Lung (tissue), 12 donors: ENCODE results near the gene TUBGCP2. TPM values are rescaled to one million over a fixed set of nuclear protein-coding genes. Genes with fewer than 3 reads are reported as not detected.

Source experiments
- ATAC-seq: fragments of 200-7000 bp; cut with Tn5 transposase; one replicate; pipeline ENCODE4 v1.9.1; 2020; ENCODE audit warnings: moderate number of reproducible peaks; ENCODE audit not compliant: insufficient read depth, low FRiP score
- DNase-seq, 3 donors: peaks; one replicate each; pipeline ENCODE4 v3.0.0-alpha.2; 2013 to 2017
- H3K27ac ChIP-seq, 2 donors: one replicate each; pipeline ENCODE4 v1.5.1; 2013; ENCODE audit warnings: mild to moderate bottlenecking in 2 of 2, moderate library complexity in 2 of 2, control low read depth in 1 of 2, inconsistent platforms in 1 of 2, low read depth in 1 of 2, low read length in 1 of 2
- H3K27me3 ChIP-seq, 3 donors: one replicate each; pipeline ENCODE4 v1.5.1; 2013; ENCODE audit warnings: low read length in 2 of 3; ENCODE audit not compliant: control insufficient read depth in 3 of 3, insufficient read depth in 3 of 3
- H3K36me3 ChIP-seq, 4 donors: one replicate each; pipeline ENCODE4 v1.5.1; 2013; ENCODE audit warnings: low read length in 4 of 4, mild to moderate bottlenecking in 1 of 4, moderate library complexity in 1 of 4; ENCODE audit not compliant: control insufficient read depth in 4 of 4, insufficient read depth in 4 of 4
- H3K4me1 ChIP-seq, 5 donors: one replicate each; pipeline ENCODE4 v1.5.1; 2013; ENCODE audit warnings: low read length in 5 of 5, mild to moderate bottlenecking in 2 of 5, moderate library complexity in 1 of 5; ENCODE audit not compliant: control insufficient read depth in 5 of 5, insufficient read depth in 5 of 5
- H3K4me3 ChIP-seq: one replicate; pipeline ENCODE4 v1.5.1; 2013; ENCODE audit warnings: mild to moderate bottlenecking, control low read depth, moderate library complexity
- H3K9ac ChIP-seq, 2 donors: one replicate each; pipeline ENCODE4 v1.5.1; 2013; ENCODE audit warnings: low read length in 2 of 2, control low read depth in 1 of 2; ENCODE audit not compliant: insufficient read depth in 1 of 2
- H3K9me3 ChIP-seq, 4 donors: one replicate each; pipeline ENCODE4 v1.5.1; 2013; ENCODE audit warnings: low read length in 3 of 4, mild to moderate bottlenecking in 1 of 4, moderate library complexity in 1 of 4; ENCODE audit not compliant: control insufficient read depth in 4 of 4, insufficient read depth in 3 of 4
- WGBS, 2 donors: extraction: QIAGEN DNeasy Blood & Tissue Kit; methylation state at CpG; one replicate each; pipeline ENCODE4 v1.1.7; 2013; 5-methylcytosine and 5-hydroxymethylcytosine counted together
- polyA plus RNA-seq, 2 donors: library from polyadenylated mRNA; stranded (reverse); fragments of 200-250 nt; gene quantifications; one replicate each; pipeline ENCODE4 v1.2.1, GENCODE V29; 2013
- total RNA-seq, 2 donors: library from RNA; depleted of rRNA in 1 of 2; stranded (reverse); fragments of >200 nt in 1 of 2; gene quantifications; one replicate each; pipeline ENCODE4 v1.2.1, GENCODE V29; 2014 to 2021
- TF ChIP-seq, protein P1 (sequence below): IDR thresholded peaks from 2 replicates; pipeline ENCODE4 v1.5.1; 2012; ENCODE audit warnings: mild to moderate bottlenecking; ENCODE audit errors: control extremely low read depth, extremely low read depth
- donor health status: control.
- donor health status: control.
- donor health status: Bipolar disorder and iron deficiency.
- donor health status: healthy.
- donor health status: DM: yes; HTN: yes; CAD: no.

Gene TUBGCP2
- total and polyA plus RNA-seq, 4 donors = 39.2 to 66.2 (median 53.8) TPM

DNA sequence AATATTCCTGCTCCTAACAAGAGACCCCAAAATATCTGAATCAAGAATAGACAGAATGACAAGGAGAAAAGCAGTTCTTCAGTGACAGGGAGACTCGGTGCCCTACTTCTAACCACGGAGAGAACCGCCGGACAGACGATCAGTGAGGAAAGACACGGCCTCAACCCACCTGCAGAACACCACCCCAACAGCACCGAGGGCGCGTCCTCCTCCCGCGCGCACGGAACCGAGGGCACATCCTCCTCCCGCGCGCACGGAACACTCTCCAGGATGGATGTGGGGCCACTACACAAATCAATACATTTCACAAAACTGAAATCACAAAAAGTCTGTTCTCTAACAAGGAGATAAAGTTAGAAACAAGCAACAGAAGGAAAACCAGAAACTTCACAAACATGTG, 22.3 kb downstream of the TUBGCP2 start:
- no peak for ATAC-seq

DNA sequence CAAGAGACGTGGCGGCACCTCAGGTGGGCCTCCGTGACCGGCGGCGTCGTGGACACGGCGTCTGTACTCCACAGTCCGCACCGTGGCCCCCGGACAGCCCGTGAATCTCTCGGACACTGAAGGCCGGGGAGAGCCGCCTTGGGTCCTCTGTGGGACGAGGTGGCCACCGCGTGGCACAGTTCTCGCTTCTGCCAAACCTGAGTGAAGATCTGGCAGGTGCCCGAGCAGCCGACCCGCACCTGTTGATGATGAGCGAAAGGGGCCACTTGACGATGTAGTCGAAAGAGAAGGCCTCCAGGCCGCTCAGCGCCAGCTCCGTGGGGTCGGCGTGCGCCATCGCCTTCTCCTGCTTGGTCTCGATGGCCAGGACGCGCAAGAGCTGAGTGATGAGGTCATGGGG, 23.5 kb downstream of the TUBGCP2 start:
- DNase-seq = no peak
- H3K36me3 ChIP-seq = peaks cover 21 to 85% (median 40%) of the 10 kb centered on the region in 4 donors
- no peak overlapping the region for H3K27ac ChIP-seq
- H3K9ac ChIP-seq = no peak overlapping the region
- ATAC-seq = no peak
- TF ChIP-seq, protein P1, sequence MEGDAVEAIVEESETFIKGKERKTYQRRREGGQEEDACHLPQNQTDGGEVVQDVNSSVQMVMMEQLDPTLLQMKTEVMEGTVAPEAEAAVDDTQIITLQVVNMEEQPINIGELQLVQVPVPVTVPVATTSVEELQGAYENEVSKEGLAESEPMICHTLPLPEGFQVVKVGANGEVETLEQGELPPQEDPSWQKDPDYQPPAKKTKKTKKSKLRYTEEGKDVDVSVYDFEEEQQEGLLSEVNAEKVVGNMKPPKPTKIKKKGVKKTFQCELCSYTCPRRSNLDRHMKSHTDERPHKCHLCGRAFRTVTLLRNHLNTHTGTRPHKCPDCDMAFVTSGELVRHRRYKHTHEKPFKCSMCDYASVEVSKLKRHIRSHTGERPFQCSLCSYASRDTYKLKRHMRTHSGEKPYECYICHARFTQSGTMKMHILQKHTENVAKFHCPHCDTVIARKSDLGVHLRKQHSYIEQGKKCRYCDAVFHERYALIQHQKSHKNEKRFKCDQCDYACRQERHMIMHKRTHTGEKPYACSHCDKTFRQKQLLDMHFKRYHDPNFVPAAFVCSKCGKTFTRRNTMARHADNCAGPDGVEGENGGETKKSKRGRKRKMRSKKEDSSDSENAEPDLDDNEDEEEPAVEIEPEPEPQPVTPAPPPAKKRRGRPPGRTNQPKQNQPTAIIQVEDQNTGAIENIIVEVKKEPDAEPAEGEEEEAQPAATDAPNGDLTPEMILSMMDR = no peak
- H3K9me3 ChIP-seq = peaks cover 0 to 4% (median 0%) of the 10 kb centered on the region in 4 donors
- no peak overlapping the region for H3K4me3 ChIP-seq
- WGBS, 2 donors = 96 to 98% methylated on average over 36 of the region's 36 CpGs
- H3K4me1 ChIP-seq = no peaks in the 10 kb centered on the region
- H3K27me3 ChIP-seq = no peaks in the 10 kb centered on the region

More for the DNA sequence above, 22.3 kb downstream of the TUBGCP2 start:
- H3K4me1 ChIP-seq = no peaks in the 10 kb centered on the region
- no peak overlapping the region for H3K9ac ChIP-seq
- no peak overlapping the region for H3K27ac ChIP-seq
- peaks cover 21 to 79% (median 38%) of the 10 kb centered on the region in 4 donors for H3K36me3 ChIP-seq
- 89 to 91% methylated on average over 18 of the region's 18 CpGs for WGBS, 2 donors
- TF ChIP-seq, protein P1 = no peak
- H3K27me3 ChIP-seq = no peaks in the 10 kb centered on the region
- no peak for DNase-seq
- peaks cover 0 to 4% (median 0%) of the 10 kb centered on the region in 4 donors for H3K9me3 ChIP-seq
- no peak overlapping the region for H3K4me3 ChIP-seq

DNA sequence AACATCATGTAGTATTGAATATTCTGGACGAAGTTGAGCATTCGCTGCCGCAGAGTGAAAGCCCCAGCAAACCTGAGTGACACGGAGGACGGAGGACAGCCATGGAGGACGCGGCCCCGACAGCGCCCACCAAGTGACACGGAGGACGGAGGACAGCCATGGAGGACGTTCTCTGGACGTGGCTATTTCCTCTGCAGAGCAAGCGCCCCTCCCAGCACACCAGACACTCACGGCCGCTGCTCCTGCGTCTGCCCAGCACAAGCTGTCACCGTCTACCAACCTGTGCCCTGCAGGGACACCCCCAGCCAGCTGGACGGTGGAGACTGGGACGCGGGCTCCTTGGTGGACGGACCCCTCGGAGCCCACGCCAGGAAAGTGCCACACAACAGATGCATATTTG, 24.7 kb downstream of the TUBGCP2 start:
- no peaks in the 10 kb centered on the region for H3K27me3 ChIP-seq
- no peak overlapping the region for H3K4me3 ChIP-seq
- DNase-seq = no peak
- peaks cover 0 to 4% (median 0%) of the 10 kb centered on the region in 4 donors for H3K9me3 ChIP-seq
- no peak overlapping the region for H3K27ac ChIP-seq
- H3K4me1 ChIP-seq = no peaks in the 10 kb centered on the region
- no peak for ATAC-seq
- 94 to 97% methylated on average over 24 of the region's 24 CpGs for WGBS, 2 donors
- H3K9ac ChIP-seq = no peak overlapping the region
- H3K36me3 ChIP-seq = peaks cover 21 to 86% (median 39%) of the 10 kb centered on the region in 4 donors
- TF ChIP-seq, protein P1 = no peak

DNA sequence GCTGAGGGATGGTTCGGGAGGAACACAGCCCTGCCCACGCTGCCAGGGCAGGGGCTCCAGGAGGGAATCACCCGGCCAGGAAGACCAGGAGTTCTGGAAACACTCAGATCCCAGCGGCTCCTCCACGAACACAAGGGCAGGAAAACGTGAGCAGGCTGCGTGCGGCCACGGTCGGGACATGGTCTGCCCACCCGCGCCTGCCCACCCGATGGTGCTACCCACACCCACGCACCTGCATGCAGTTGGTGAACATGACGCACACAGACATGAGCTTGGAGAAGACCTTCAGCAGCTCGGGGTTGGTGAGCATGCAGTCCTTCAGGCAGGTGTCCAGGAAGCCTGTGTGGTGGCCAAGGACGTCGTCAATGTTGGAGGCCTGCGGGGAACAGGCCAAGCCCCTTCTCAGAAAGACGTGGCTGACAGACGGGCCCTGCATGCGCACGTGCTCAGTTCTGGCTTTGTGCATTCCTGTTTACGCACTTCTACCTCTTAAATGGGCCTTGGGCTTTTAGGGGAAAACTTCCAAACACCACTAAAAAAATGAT, 25.8 kb downstream of the TUBGCP2 start:
- H3K36me3 ChIP-seq = peaks cover 18 to 79% (median 32%) of the 10 kb centered on the region in 4 donors
- H3K9me3 ChIP-seq = peaks cover 0 to 4% (median 0%) of the 10 kb centered on the region in 4 donors
- no peaks in the 10 kb centered on the region for H3K27me3 ChIP-seq
- no peak overlapping the region for H3K27ac ChIP-seq
- H3K4me1 ChIP-seq = no peaks in the 10 kb centered on the region
- no peak overlapping the region for H3K9ac ChIP-seq
- WGBS, 2 donors = 95% methylated on average over 24 of the region's 24 CpGs
- DNase-seq (no peak), ATAC-seq (no peak)
- no peak overlapping the region for H3K4me3 ChIP-seq
- TF ChIP-seq, protein P1 = no peak
